Mucosa of rectum (tissue), 2 donors: ENCODE data around the gene EPB42.
A peak's percentile ranks its signal among the peaks of the same experiment; 100 is the strongest.
"Not testable (repeated sequence)": the region's sequence is repeated elsewhere in the genome, so short reads cannot be mapped to it uniquely, and the experiment has no call there.

ENCODE experiments used
- H3K27ac ChIP-seq, 2 donors: one replicate each; pipeline ENCODE4 v1.7.0; 2013; ENCODE audit warnings: inconsistent platforms in 2 of 2, low read depth in 2 of 2, low read length in 2 of 2
- H3K27me3 ChIP-seq, 2 donors: one replicate each; pipeline ENCODE4 v1.7.0; 2013; ENCODE audit warnings: low read length in 2 of 2; ENCODE audit not compliant: control insufficient read depth in 2 of 2, insufficient read depth in 2 of 2
- H3K36me3 ChIP-seq, 2 donors: one replicate each; pipeline ENCODE4 v1.7.0; 2013; ENCODE audit warnings: low read length in 2 of 2; ENCODE audit not compliant: control insufficient read depth in 2 of 2, insufficient read depth in 2 of 2
- H3K4me1 ChIP-seq, 2 donors: one replicate each; pipeline ENCODE4 v1.7.0; 2013; ENCODE audit warnings: low read length in 2 of 2, mild to moderate bottlenecking in 1 of 2; ENCODE audit not compliant: control insufficient read depth in 2 of 2, insufficient read depth in 2 of 2
- H3K4me3 ChIP-seq, 2 donors: one replicate each; pipeline ENCODE4 v1.7.0; 2013; ENCODE audit warnings: low read length in 2 of 2
- H3K9ac ChIP-seq, 2 donors: one replicate each; pipeline ENCODE4 v1.7.0; 2013; ENCODE audit warnings: low read length in 2 of 2, low read depth in 1 of 2, mild to moderate bottlenecking in 1 of 2
- H3K9me3 ChIP-seq, 2 donors: one replicate each; pipeline ENCODE4 v1.7.0; 2013; ENCODE audit warnings: low read length in 2 of 2; ENCODE audit not compliant: control insufficient read depth in 2 of 2
- donor health status: healthy.
- donor health status: Normal muscosa, but diverticular disease.

Gene EPB42

DNA sequence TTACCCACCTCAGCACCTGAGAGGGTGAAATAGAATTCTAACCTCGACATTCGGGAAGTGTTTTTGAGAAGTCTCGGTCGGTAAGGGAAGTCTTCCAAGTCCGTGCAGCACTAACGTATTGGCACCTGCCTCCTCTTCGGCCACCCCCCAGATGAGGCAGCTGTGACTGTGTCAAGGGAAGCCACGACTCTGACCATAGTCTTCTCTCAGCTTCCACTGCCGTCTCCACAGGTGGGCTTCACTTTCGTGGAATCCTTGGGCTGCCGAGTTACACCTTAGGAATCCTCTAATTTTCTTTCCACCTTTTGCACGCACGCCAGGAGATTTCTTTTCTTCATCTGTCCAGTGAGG lies 34.8 kb downstream of the EPB42 start:
- Histone ChIP-seq H3K27me3 (no peaks in the 10 kb centered on the region), H3K9me3 (no peaks in the 10 kb centered on the region), H3K36me3 (peaks cover 28 to 34% of the 10 kb centered on the region in 2 donors), H3K4me1 (peaks cover 0 to 7% of the 10 kb centered on the region in 2 donors), H3K9ac (peak overlapping the region; percentile 80 to 84), H3K4me3 (peak overlapping the region; percentile 90 to 91), H3K27ac (peak overlapping the region; percentile 90 to 92)

- Histone ChIP-seq H3K4me3 (peak within 1 kb of the TSS; percentile 90 to 91), H3K27ac (peak within 1 kb of the TSS; percentile 90 to 92), H3K9ac (peak within 1 kb of the TSS; percentile 80 to 84), H3K36me3 (peaks cover 27 to 28% of the 10 kb centered on the region in 2 donors), H3K27me3 (no peaks in the 10 kb centered on the region), H3K4me1 (peaks cover 0 to 7% of the 10 kb centered on the region in 2 donors), H3K9me3 (no peaks in the 10 kb centered on the region)
Observed at GRCh38 chr15:43185157-43186002, 35.4 kb downstream of the EPB42 start, which contains the start of gene CCNDBP1. TSS of gene CCNDBP1 (plus strand) at chr15:43185403. CDS start at chr15:43185499, 96 bp downstream.

- Histone ChIP-seq H3K36me3 (peaks cover 20 to 21% of the 10 kb centered on the region in 2 donors), H3K27ac (peak overlapping the region; percentile 90 to 92), H3K4me3 (peak overlapping the region in 1 of 2 donors; percentile 90), H3K4me1 (peaks cover 0 to 7% of the 10 kb centered on the region in 2 donors), H3K27me3 (no peaks in the 10 kb centered on the region), H3K9ac (no peak overlapping the region), H3K9me3 (no peaks in the 10 kb centered on the region)
Observed at GRCh38 chr15:43184407-43185124, 36.3 kb downstream of the EPB42 start.

DNA sequence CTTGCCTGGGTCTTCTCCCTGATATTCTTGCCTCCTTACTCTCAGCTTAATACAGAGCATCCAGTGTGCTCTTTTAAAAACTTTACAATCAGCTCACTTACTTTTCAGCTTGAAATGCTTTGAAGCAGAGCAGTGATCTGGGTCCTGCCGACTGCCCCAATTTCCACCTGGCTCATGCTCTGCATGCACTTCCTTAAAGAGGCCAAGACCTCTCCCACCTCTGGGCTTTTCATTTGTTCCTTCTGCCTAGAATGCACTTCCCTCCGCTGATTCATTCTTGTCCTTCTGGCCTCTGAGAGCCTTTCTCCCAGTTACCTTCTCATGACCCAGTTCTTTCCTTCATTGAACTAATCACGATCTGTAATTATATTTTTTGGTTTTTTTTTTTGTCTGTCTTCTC lies 37.5 kb downstream of the EPB42 start:
- no peak overlapping the region for H3K4me3 ChIP-seq
- H3K9ac ChIP-seq: no peak overlapping the region
- no peaks in the 10 kb centered on the region for H3K27me3 ChIP-seq
- peaks cover 15 to 20% of the 10 kb centered on the region in 2 donors for H3K36me3 ChIP-seq
- peaks cover 0 to 7% of the 10 kb centered on the region in 2 donors for H3K4me1 ChIP-seq
- H3K27ac ChIP-seq: no peak overlapping the region
- no peaks in the 10 kb centered on the region for H3K9me3 ChIP-seq

- H3K27ac ChIP-seq, H3K9me3 ChIP-seq, H3K27me3 ChIP-seq, H3K9ac ChIP-seq, H3K4me3 ChIP-seq, H3K4me1 ChIP-seq: not testable (repeated sequence)
- peaks cover 27 to 35% of the 10 kb centered on the region in 2 donors for H3K36me3 ChIP-seq
Observed at GRCh38 chr15:43177147-43177546, 43.7 kb downstream of the EPB42 start.

DNA sequence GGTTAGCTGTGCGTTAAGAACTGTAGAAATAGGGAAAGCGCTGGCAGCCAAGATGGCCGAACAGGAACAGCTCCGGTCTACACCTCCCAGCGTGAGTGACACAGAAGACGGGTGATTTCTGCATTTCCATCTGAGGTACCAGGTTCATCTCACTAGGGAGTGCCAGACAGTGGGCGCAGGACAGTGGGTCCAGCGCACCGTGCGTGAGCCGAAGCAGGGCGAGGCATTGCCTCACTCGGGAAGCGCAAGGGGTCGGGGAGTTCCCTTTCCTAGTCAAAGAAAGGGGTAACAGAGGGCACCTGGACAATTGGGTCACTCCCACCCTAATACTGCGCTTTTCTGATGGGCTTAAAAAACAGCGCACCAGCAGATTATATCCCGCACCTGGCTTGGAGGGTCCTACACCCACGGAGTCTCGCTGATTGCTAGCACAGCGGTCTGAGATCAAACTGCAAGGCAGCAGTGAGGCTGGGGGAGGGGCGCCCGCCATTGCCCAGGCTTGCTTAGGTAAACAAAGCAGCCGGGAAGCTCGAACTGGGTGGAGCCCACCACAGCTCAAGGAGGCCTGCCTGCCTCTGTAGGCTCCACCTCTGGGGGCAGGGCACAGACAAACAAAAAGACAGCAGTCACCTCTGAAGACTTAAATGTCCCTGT lies 45.0 kb downstream of the EPB42 start:
- not testable (repeated sequence) for H3K4me1 ChIP-seq, H3K9ac ChIP-seq, H3K27ac ChIP-seq, H3K9me3 ChIP-seq, H3K4me3 ChIP-seq, H3K27me3 ChIP-seq
- peaks cover 21 to 27% of the 10 kb centered on the region in 2 donors for H3K36me3 ChIP-seq

DNA sequence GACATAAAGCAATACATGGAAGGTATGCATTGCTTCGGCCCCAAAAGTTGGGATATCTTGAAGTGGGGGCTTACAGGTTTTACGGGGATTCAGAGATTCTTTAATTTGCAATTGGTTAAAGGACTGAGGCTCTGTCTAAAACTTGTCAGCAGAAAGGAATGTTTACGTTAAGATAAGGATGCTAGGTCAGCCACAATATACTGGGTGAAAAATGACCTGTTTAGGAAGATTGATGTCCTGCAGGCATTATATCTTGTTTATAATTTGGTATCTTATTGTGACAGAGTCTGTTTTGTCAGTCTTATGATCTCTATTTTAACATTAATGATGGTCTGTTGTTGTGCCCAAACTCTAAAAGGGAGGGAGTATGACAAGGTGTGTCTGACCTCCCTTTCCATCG lies 50.9 kb downstream of the EPB42 start:
- Histone ChIP-seq H3K9me3 (no peaks in the 10 kb centered on the region), H3K9ac (no peak overlapping the region), H3K27me3 (no peaks in the 10 kb centered on the region), H3K4me1 (no peaks in the 10 kb centered on the region), H3K27ac (no peak overlapping the region), H3K4me3 (no peak overlapping the region), H3K36me3 (peaks cover 23 to 26% of the 10 kb centered on the region in 2 donors)

- no peak overlapping the region for H3K4me3 ChIP-seq
- no peak overlapping the region for H3K9ac ChIP-seq
- no peaks in the 10 kb centered on the region for H3K4me1 ChIP-seq
- peaks cover 16 to 25% of the 10 kb centered on the region in 2 donors for H3K36me3 ChIP-seq
- H3K27me3 ChIP-seq: no peaks in the 10 kb centered on the region
- no peaks in the 10 kb centered on the region for H3K9me3 ChIP-seq
- no peak overlapping the region for H3K27ac ChIP-seq
Observed at GRCh38 chr15:43168192-43169107, 52.4 kb downstream of the EPB42 start.

- not testable (repeated sequence) for H3K9ac ChIP-seq, H3K9me3 ChIP-seq, H3K27me3 ChIP-seq, H3K4me3 ChIP-seq, H3K4me1 ChIP-seq, H3K27ac ChIP-seq
- peaks cover 11 to 21% of the 10 kb centered on the region in 2 donors for H3K36me3 ChIP-seq
Observed at GRCh38 chr15:43167261-43167660, 53.6 kb downstream of the EPB42 start.
